Natural killer cell (primary cell): ENCODE results near the gene CARD16. TPM values are rescaled to one million over a fixed set of nuclear protein-coding genes. Genes with fewer than 3 reads are reported as not detected.

ENCODE experiments used
- ATAC-seq, 3 donors: fragments of 150-1000 bp in 2 of 3; fragments of 200-7000 bp in 1 of 3; cut with Tn5 transposase; 1 replicate in 1 of 3; 2 replicates in 2 of 3; pipeline ENCODE4 v1.10.0; 2021; ENCODE audit warnings: mild to moderate bottlenecking in 2 of 3, moderate library complexity in 2 of 3
- DNase-seq, 2 donors: peaks; one replicate each; pipeline versions ENCODE4 v3.0.0 to v3.0.0-alpha.2; 2013 to 2021; ENCODE audit warnings: mixed read lengths in 1 of 2
- H3K27ac ChIP-seq: one replicate; pipeline ENCODE4 v1.5.1; 2013; ENCODE audit warnings: mild to moderate bottlenecking, low read length
- H3K27me3 ChIP-seq: one replicate; pipeline ENCODE4 v1.6.1; 2013; ENCODE audit warnings: low read length; ENCODE audit not compliant: control insufficient read depth, insufficient read depth
- H3K36me3 ChIP-seq: one replicate; pipeline ENCODE4 v1.6.1; 2013; ENCODE audit warnings: low read length; ENCODE audit not compliant: control insufficient read depth, insufficient read depth
- H3K4me1 ChIP-seq: one replicate; pipeline ENCODE4 v1.6.1; 2013; ENCODE audit warnings: low read length; ENCODE audit not compliant: control insufficient read depth, insufficient read depth
- H3K4me3 ChIP-seq: one replicate; pipeline ENCODE4 v1.5.1; 2013; ENCODE audit warnings: low read length
- H3K9me3 ChIP-seq: one replicate; pipeline ENCODE4 v1.6.1; 2013; ENCODE audit warnings: low read length; ENCODE audit not compliant: control insufficient read depth, insufficient read depth
- H3K27ac Mint-ChIP-seq, 2 donors: one replicate each; pipeline ENCODE4 v1.8.0; 2022; ENCODE audit warnings: mild to moderate bottlenecking in 2 of 2, mixed read lengths in 2 of 2, moderate library complexity in 1 of 2
- H3K27me3 Mint-ChIP-seq, 2 donors: one replicate each; pipeline ENCODE4 v1.8.0; 2022; ENCODE audit warnings: low read depth in 2 of 2, mixed read lengths in 2 of 2
- H3K36me3 Mint-ChIP-seq: one replicate; pipeline ENCODE4 v1.8.0; 2022; ENCODE audit warnings: mixed read lengths
- H3K4me1 Mint-ChIP-seq, 2 donors: one replicate each; pipeline ENCODE4 v1.8.0; 2022; ENCODE audit warnings: mixed read lengths in 2 of 2
- H3K4me3 Mint-ChIP-seq: one replicate; pipeline ENCODE4 v1.8.0; 2022; ENCODE audit warnings: mild to moderate bottlenecking, moderate library complexity, mixed read lengths
- H3K9me3 Mint-ChIP-seq, 2 donors: one replicate each; pipeline ENCODE4 v1.8.0; 2022; ENCODE audit warnings: mixed read lengths in 2 of 2
- WGBS: methylation state at CpG from one replicate; pipeline ENCODE4 v1.1.7; 2013; ENCODE audit warnings: missing lambda C conversion rate; ENCODE audit not compliant: insufficient coverage; 5-methylcytosine and 5-hydroxymethylcytosine counted together
- intact Hi-C: fragments of 100-400 bp; cut with micrococcal nuclease; formaldehyde crosslinking; loops from one replicate; pipeline ENCODE4 v1.14.2; 2022
- total RNA-seq, 4 donors: library from RNA; stranded (reverse); fragments of 120-200 nt in 1 of 4; gene quantifications; one replicate each; pipeline versions ENCODE4 v1.2.3 to v1.2.4, GENCODE V29; 2013 to 2022
- TF ChIP-seq, protein P1 (sequence below): fragments of 200-600 bp; IDR thresholded peaks from one replicate; pipeline ENCODE4 v1.8.0; 2022; ENCODE audit warnings: antibody characterized with exemption

CARD16 gene
- total RNA-seq, 3 donors from 2014 or later (not counting 1 experiment from before 2014, with no cell fraction given), result 54.7 to 113 (median 110) TPM

DNA sequence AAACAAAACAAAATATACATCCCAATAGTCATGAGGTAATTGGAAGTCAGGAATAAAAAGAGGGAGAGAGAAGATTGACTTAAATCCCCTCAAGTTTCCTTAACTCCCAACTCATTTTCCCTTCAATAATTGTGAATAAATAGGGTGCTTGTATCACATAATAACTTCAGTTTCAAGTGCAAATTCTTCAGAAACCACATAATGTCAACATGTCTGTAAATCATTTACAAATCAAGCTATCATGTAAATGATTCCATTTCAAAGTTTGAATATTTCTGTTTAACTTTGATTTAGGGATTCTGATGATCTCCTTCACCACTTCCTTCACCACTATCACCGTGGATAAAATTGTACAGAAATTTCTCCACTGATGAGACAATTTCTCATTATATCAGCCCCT is 45.4 kb downstream of the CARD16 start:
- intact Hi-C loops, result loop anchor here (1.0 to 10.0 kb wide), 5 partner anchors 55 to 1317 kb away; no protein-coding TSS in a partner anchor
- Mint-ChIP-seq H3K27me3 (no peaks in the 10 kb centered on the region), H3K9me3 (no peaks in the 10 kb centered on the region), H3K27ac (no peak overlapping the region), H3K36me3 (no peaks in the 10 kb centered on the region), H3K4me1 (peaks cover 7 to 11% of the 10 kb centered on the region in 2 donors), H3K4me3 (no peak overlapping the region)
- no peaks in the 10 kb centered on the region for H3K4me1 ChIP-seq
- no peak for ATAC-seq
- H3K9me3 ChIP-seq, result no peaks in the 10 kb centered on the region
- no peak overlapping the region for H3K27ac ChIP-seq
- H3K36me3 ChIP-seq, result no peaks in the 10 kb centered on the region
- DNase-seq, result no peak
- no peak overlapping the region for H3K4me3 ChIP-seq
- no CpG with 5 or more reads among the region's 1 CpG for WGBS
- H3K27me3 ChIP-seq, result no peaks in the 10 kb centered on the region
- TF ChIP-seq, protein P1, sequence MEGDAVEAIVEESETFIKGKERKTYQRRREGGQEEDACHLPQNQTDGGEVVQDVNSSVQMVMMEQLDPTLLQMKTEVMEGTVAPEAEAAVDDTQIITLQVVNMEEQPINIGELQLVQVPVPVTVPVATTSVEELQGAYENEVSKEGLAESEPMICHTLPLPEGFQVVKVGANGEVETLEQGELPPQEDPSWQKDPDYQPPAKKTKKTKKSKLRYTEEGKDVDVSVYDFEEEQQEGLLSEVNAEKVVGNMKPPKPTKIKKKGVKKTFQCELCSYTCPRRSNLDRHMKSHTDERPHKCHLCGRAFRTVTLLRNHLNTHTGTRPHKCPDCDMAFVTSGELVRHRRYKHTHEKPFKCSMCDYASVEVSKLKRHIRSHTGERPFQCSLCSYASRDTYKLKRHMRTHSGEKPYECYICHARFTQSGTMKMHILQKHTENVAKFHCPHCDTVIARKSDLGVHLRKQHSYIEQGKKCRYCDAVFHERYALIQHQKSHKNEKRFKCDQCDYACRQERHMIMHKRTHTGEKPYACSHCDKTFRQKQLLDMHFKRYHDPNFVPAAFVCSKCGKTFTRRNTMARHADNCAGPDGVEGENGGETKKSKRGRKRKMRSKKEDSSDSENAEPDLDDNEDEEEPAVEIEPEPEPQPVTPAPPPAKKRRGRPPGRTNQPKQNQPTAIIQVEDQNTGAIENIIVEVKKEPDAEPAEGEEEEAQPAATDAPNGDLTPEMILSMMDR, result no peak

DNA sequence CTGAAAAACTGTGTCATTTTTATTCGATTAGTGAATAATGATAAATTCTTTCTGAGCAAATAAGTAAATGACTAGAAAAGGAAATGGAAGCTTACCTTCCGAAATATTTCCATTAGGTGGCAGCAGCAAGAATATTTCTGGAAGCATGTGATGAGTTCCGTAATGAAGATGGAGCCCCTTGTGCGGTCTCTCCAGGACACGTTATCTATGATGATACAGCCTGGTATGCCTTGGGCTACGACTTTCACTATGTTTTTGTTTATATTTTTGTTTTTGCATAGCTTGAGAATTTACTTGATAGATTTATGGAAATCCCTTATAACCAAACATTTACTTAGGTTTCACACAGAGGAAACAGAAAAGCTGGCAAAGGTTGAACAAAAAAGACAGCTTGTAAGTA is 47.8 kb downstream of the CARD16 start:
- ATAC-seq, result no peak
- Histone ChIP-seq H3K36me3 (no peaks in the 10 kb centered on the region), H3K27me3 (no peaks in the 10 kb centered on the region), H3K27ac (no peak overlapping the region), H3K4me1 (no peaks in the 10 kb centered on the region), H3K4me3 (no peak overlapping the region), H3K9me3 (no peaks in the 10 kb centered on the region)
- no peaks in the 10 kb centered on the region for H3K27me3 Mint-ChIP-seq
- H3K9me3 Mint-ChIP-seq, result no peaks in the 10 kb centered on the region
- no peaks in the 10 kb centered on the region for H3K36me3 Mint-ChIP-seq
- H3K27ac Mint-ChIP-seq, result no peak overlapping the region
- no peak for DNase-seq
- 93% methylated on average over 5 of the region's 6 CpGs for WGBS
- H3K4me3 Mint-ChIP-seq, result no peak overlapping the region
- peaks cover 7 to 19% of the 10 kb centered on the region in 2 donors for H3K4me1 Mint-ChIP-seq
- intact Hi-C loops, result no loop called here
- TF ChIP-seq, protein P1, result no peak

DNA sequence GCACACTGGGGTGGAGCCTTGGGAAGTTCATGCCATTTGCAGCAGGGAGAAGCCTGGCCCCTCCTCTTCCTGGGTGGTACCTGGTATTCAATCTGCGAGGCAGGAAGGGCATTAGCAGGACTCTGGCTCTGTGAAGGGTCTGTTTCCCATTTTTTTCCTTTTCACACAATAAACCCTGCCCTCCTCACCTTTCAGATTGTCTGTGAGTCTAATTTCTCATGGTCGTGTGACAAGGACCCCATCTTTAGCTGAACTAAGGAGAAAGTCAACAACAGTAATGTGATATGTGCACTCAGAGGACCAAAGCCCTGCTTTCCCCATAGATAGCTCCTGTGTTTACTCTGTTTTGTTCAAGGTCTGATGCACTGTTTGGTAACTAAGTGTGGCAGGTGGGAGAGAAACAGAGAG is 50.1 kb downstream of the CARD16 start:
- no peak overlapping the region for H3K4me3 Mint-ChIP-seq
- Histone ChIP-seq H3K4me1 (no peaks in the 10 kb centered on the region), H3K27me3 (no peaks in the 10 kb centered on the region), H3K36me3 (no peaks in the 10 kb centered on the region), H3K9me3 (no peaks in the 10 kb centered on the region), H3K4me3 (no peak overlapping the region), H3K27ac (no peak overlapping the region)
- H3K27ac Mint-ChIP-seq, result no peak overlapping the region
- TF ChIP-seq, protein P1, result no peak
- 86% methylated on average over 2 of the region's 2 CpGs for WGBS
- no peaks in the 10 kb centered on the region for H3K9me3 Mint-ChIP-seq
- peaks cover 0 to 3% of the 10 kb centered on the region in 2 donors for H3K27me3 Mint-ChIP-seq
- intact Hi-C loops, result no loop called here
- no peak for ATAC-seq
- no peak for DNase-seq
- H3K4me1 Mint-ChIP-seq, result peaks cover 0 to 12% of the 10 kb centered on the region in 2 donors
- H3K36me3 Mint-ChIP-seq, result no peaks in the 10 kb centered on the region

DNA sequence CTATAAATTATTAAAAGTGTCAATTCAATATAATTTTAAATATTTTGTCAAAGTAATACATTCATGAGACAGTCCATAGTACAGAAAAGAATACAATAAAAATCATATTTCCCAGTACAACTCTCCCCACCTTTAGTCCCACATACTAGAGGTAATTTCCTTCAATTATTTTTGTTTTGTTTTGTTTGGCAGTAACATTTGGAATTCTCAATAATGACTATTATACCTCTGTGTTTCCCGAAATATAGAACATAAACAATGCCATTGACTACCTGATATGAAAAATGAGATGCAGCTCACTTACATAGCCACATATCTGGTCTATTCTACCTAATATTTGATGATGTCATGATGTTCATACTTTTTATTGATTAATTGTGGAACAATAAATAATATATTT is 52.4 kb downstream of the CARD16 start:
- DNase-seq (no peak), ATAC-seq (no peak)
- H3K9me3 ChIP-seq, result no peaks in the 10 kb centered on the region
- Mint-ChIP-seq H3K4me1 (peaks cover 0 to 12% of the 10 kb centered on the region in 2 donors), H3K9me3 (no peaks in the 10 kb centered on the region), H3K27me3 (peaks cover 0 to 3% of the 10 kb centered on the region in 2 donors), H3K36me3 (no peaks in the 10 kb centered on the region), H3K4me3 (no peak overlapping the region), H3K27ac (no peak overlapping the region)
- no peak overlapping the region for H3K4me3 ChIP-seq
- intact Hi-C loops, result no loop called here
- no CpG with 5 or more reads among the region's 1 CpG for WGBS
- TF ChIP-seq, protein P1, result no peak
- no peaks in the 10 kb centered on the region for H3K4me1 ChIP-seq
- H3K27me3 ChIP-seq, result no peaks in the 10 kb centered on the region
- no peak overlapping the region for H3K27ac ChIP-seq
- H3K36me3 ChIP-seq, result no peaks in the 10 kb centered on the region
